Fibroblast of skin of scalp (primary cell): Measurements from ENCODE around the gene MPHOSPH6. TPM values are rescaled to one million over a fixed set of nuclear protein-coding genes. Genes with fewer than 3 reads are reported as not detected.
"Not testable (repeated sequence)": the region's sequence is repeated elsewhere in the genome, so short reads cannot be mapped to it uniquely, and the experiment has no call there.

Experiments used
- DNase-seq: peaks from one replicate; pipeline ENCODE4 v3.0.0-alpha.2; 2013
- polyA plus RNA-seq, 2 experiments: library from polyadenylated mRNA; unstranded; fragments of 120-200 nt; gene quantifications; one replicate each; pipeline ENCODE4 v1.2.1, GENCODE V29; 2013; ENCODE audit not compliant: insufficient read length in 2 of 2

Gene MPHOSPH6, protein sequence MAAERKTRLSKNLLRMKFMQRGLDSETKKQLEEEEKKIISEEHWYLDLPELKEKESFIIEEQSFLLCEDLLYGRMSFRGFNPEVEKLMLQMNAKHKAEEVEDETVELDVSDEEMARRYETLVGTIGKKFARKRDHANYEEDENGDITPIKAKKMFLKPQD
- polyA plus RNA-seq (2013, experiment 1 of 2; ENCODE audit: insufficient read length): 28.6 TPM
- polyA plus RNA-seq (2013, experiment 2 of 2; ENCODE audit: insufficient read length): 30.5 TPM

DNA sequence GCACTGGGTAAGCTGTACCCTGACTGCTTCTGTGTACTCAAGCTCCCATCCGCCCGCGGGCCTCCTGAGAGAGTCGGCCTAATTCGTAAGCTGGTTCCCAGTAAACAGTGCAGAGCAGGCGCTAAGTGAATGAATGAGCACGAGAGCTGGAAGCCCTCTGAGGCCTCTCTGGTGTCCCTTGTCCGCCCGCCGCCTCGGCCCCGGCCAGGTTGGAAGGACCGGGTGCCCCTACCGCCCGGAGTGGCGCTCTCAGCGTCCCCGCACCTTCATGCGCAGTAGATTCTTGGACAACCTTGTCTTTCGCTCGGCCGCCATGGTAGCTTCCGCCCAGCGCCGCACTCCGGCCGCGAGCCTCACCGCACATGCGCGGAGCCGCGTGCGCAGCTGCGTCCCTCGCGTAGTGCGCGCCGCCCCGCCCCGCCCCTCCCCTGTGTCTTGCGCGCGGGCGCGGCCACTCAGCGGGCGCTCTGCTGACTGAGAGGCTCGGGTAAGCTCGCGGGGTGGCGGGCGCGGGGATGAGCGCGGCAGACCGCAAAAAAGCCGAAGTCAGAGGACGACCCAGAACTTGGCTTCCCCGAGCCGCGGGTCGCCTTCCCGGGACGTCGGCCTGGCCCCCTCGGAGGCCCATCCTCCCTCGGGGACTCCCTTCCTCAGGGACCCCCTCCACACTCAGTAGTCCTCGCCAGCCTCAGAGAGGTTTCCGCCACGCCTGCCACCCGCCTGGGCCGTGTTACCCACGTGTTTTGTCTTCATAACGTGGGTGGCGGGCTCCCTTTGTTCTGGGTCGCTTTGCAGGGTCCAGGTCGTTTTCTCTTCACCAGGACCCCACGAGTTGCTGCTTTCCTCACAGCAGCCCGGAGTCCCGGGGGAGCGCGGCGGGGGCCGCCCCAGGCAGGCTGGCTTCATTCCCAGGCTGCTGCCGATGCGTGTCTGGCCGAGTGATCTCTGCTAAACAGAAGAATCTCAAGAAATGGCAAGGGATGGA, at the start of gene MPHOSPH6:
MPHOSPH6 (minus strand) TSS at position 364 of the 985 bp plus-strand sequence; CDS start at position 315, 49 bp downstream.
- DNase-seq: peak; percentile 93

DNA sequence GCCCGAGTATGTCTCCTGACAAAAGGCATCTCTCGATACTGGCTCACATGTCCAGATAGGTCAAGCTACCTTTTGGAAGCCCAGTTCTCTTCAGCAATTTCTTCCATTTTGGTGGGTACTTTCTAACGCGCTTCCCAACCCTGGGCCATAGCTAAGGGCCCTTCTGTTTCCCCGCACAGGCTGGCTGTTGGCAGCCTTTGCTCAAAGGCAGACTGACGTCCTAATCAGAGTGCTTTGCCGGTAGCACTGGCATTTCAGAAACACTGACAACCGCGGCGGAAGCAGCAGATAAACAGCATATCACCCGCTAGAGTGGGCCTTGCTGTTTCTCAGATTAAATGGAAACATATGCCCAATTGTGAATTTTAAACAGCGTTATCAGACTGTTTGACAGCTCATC, 49.3 kb upstream of the MPHOSPH6 start:
- DNase-seq: no peak

DNA sequence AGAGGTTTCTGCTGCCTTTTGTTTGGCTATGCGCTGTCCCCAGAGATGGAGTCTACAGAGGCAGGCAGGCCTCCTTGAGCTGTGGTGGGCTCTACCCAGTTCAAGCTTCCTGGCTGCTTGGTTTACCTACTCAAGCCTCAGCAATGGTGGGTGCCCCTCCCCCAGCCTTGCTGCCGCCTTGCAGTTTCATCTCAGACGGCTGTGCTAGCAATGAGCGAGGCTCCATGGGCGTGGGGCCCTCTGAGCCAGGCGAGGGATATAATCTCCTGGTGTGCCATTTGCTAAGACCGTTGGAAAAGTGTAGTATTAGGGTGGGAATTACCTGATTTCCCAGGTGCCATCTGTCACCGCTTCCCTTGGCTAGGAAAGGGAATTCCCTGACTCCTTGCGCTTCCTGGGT, 39.3 kb upstream of the MPHOSPH6 start:
- not testable (repeated sequence) for DNase-seq

DNA sequence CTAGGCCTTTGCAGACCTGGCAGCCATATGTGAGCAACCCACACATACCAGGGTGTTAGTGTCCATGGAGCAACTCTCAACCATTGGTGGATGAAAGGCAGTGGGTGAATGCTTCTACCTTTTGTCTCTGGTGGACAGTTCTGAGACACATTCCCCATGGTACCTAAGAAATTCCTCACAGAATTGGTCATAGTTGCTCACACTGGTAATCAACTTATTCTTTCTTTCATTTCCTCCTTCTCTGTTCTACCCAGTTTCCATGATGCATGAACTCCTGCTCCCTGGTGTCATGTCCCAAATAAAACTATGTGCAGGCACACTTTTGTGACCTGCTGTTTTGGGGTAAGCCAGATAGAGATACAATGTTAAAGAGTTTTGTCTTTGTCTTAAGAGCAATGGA, 33.2 kb upstream of the MPHOSPH6 start:
- no peak for DNase-seq

DNA sequence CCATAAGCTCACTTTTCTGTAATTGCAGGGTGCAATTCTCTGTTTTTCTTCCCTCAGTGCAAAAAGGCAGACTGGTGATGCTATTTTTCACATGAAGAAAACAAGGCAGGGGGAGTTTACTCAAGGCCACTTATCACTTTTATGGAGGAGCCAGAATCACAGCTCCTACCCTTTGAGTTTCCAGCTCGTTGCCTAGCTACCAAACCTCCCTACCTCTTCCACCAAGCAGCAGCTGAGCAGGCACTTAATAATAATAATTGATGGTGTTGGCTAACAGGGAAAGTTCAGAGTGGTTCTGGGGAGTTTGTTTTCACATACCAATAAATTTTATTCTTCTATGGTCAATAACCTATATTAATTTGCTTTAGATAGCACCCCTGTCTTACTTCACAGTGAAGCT, 31.9 kb upstream of the MPHOSPH6 start:
- no peak for DNase-seq

DNA sequence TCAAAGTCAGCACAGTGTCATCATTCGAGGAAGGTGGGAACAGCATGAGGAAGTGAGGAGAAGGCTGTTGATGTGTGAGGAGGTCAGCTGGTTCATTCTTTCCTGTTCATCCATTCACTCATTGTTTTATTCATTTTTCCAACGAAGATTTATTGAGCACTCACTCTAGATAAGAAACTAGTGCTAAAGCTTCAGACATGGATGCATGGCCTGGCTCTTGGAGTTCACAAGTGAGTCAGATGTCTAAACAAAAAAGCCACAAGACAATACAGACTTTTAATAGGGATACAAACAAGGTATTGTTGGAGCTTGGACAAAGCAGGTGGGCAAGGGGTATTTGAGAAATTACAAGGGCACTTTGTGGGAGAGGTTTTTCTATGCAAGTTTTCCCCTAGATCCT, 31.3 kb upstream of the MPHOSPH6 start:
- DNase-seq: no peak

DNA sequence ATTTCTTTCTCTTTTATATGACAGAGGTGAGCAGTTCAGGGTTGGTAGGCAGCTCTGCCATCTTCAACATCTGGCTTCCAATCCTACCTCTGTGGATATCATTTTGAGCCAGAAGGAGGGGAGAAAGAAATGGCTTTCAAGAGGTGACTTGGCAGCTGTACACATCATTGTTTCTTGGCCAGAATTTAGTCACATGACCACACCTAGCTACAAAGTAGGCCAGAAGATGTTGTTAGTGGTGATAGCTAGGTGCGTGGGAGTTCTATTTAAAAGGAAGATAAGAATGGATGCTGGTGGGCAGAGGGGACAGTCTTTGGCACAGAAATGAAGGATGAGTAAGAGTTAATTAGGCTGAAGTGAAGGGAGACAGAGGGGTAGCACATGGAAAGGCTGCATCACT, 29.2 kb upstream of the MPHOSPH6 start:
- DNase-seq: no peak

DNA sequence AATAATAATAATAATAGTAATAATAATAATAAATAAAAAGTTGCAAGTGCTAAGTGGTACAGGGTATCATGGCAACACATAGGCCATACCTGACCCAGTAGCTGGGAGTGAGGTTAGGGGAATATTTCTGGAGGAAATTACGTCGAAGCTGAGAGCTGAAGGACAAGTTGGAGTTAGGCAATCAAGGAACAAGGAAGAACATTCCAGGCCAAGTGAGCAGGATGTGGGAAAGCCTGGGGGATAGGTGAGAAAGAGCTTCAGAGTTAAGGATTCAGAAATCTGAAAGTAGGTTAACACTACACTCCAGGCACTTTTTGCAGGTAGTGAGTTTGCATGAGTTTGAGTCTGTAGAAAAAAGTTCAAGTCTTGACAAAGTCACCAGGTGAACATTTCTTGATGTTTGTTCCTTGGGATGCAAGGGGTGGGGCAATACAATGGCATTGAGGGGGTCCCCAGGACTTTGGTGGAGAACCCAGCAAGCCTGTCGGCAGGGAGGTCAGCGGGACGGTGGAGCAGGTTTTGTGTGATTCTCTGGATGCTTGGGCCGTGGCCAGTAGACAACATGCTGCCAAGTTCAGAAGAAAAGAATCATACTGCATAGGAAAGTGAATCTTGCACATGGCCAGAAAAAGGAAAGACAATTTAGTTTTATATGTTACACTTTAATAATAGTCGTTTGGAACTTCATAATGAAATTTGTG, 27.7 kb upstream of the MPHOSPH6 start:
- no peak for DNase-seq

DNA sequence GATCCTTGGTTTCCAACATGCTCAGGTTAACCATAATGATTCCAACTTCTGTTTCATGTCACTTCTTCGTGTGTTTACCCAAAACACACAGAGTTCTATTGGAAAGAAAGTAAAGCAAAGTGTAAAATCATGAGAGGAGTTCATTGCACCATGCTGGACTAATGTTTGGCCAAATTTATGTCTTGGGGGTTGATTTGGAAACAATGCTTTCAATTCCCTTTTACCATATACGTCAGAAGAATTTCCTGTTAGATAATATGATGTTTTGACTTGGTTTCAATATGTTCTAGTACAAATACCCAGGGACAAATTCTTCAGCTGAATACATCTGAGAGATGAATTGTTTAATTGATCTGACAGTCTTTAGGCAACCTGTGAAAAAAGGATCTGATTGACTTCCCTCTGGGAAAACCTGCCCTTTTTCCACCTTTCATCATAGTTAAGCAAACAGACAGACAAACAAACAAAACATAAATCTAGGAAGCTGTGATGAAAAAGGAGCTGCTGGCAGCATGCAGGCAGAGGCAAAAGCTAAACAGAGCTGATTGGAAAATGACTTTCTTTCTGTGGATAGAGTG, 26.0 kb upstream of the MPHOSPH6 start:
- DNase-seq: no peak

DNA sequence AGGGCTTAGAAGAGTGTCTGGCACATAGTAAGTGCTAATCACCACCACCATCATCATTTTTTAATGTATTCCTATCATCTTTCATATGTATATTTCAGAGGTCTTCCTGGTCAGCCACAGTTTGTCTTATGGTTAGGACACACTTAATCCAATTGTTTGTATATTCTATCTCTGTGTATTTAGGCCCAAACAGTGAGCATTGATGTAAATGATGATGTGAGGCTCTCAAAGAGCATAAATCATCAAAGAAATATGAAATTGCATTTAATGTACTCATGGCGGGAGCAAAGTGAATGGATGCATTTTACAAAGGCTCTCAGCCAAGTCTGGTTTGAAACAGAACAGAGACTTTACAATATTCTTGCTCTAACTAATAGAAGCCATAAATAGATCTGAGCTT, 24.1 kb upstream of the MPHOSPH6 start:
- no peak for DNase-seq

DNA sequence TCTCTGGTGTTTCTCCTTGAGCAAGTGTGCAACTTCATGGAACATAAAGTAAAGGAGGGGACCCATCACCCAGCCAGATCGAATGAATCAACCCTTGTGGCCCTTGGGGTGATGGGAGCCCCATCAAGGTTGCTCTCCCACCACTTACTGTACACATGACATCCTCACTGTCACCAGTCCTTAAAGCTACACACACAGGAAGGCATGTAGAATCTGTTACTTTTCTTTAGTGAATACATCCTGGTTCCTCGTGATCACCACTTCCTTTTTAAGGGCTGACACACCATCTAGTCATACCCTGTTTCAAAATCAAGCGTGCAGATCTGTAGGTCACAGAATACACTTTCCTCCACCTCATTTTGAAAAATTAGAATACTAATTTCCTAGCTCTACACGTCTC, 22.6 kb upstream of the MPHOSPH6 start:
- DNase-seq: peak; percentile 20

DNA sequence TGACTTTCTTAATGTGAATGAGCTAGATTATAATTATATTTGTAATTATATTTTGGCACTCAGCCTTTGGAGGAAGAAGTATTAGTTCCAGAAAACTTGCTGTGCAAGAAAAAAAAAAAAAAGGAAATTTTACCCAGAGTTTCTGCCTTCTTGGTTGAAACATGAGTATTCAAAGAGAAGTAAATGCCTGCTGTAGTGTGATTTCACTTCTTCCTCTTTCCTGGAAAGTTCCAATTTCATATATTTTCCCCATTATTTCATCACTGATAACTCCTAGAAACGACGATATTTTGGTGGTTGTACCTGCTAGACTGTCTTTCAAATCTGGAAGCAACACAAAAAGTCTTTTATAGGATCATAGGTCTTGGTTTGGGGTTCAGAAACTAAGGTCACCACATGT, 20.4 kb upstream of the MPHOSPH6 start:
- DNase-seq: no peak

DNA sequence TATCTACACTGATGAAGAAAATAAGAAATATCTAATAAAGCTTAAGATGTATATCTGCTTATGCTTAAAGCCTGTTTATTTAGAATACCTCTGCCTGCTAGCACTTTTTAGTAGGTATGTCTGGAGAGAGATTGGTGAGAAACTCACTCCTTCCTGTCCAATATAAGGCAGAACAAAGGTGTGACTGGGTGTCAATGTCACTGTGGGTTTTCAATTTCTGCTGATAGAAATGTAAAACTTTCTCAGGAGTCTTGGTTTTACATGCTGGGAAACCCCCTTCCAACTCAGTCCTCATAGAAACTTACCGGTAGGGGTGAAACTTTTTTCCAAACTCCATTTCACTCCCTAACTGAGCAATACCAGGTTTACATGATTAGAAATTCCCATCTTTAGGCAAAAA, 17.8 kb upstream of the MPHOSPH6 start:
- no peak for DNase-seq

DNA sequence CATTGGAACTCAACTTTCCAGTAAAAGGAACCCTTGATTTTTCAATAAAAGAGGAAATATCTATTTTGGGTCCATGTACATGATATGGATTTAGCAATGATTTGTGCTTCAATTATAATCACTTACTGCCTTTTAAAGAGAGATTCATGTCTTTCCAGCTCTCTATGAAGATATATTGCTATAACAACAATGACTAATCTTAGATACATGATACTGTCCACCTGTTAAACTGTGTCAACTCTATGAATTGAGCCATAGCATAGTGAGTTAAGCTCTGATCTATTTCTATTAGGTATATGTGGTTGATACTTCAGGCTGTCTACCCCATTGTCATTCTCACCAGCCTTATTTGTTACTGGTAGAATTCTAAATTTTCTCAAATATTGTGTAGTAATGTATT, 15.0 kb upstream of the MPHOSPH6 start:
- no peak for DNase-seq

DNA sequence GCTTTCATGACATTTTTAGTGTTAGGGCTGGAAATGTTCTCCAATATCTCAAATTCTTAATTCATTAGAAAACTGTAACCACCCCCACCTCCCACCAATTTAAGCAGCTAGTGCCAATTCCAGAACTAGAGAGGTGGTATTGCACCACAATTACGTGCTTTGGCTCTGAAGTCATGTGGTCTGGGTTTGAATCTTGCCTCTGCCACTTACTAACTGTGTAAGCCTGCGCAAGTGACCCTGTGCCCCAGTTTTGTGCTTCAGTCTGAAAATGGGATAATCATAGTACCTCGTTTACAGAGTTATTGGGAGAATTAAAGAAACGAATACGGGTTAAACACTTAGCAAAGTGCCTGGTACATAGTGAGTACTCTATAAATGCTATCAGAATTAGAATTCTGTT, 14.2 kb upstream of the MPHOSPH6 start:
- no peak for DNase-seq

DNA sequence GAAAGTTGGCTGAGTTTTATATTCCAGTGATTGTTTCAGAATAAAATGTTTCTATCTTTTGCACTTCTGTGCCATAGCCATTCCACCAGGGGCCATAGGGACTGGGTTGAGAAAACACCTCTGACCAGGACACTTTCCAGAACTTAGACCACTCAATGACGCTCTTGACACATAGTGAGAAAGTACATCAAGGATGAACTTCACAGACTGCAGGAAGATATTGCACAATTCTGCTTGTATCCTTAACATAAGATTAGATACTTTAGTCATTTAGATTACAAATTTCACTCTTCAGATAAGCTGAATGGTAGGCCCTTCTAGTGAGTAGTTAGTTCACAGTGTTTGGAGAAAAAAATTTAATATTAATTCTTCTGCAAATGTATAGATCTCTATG, 13.0 kb upstream of the MPHOSPH6 start:
- DNase-seq: no peak

DNA sequence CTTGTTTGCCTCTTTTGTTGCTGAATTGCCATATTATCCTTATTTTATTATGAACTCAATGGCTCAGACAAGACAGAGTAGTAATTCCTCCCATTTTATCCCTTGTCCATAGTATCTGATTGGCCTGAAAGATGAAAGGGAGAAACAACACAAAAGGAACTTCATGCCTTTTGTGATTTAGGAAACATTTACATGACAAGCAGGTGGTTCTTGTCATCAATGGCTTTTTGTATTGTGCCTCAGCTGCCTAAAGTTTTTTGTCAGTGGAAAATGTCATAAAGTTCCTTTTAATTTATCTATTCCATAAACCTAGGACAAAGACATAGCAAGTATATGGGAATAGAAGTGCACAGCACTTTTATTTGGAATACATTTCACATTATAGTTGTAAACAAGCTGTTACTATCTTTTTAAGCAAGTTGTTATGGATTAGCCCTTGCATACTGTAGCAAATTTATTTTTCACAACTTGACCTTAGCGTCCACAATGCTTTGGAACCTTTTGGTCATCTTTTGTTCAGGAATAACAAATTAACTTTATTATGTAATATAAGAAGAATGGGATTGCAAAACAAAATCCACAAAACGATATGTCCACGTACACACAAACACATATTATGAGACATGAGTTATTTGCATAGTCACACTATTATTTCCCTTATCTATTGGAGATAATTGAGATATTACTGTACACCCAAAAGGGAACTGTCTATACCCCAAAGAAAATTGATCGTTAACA, 12.4 kb upstream of the MPHOSPH6 start:
- no peak for DNase-seq

DNA sequence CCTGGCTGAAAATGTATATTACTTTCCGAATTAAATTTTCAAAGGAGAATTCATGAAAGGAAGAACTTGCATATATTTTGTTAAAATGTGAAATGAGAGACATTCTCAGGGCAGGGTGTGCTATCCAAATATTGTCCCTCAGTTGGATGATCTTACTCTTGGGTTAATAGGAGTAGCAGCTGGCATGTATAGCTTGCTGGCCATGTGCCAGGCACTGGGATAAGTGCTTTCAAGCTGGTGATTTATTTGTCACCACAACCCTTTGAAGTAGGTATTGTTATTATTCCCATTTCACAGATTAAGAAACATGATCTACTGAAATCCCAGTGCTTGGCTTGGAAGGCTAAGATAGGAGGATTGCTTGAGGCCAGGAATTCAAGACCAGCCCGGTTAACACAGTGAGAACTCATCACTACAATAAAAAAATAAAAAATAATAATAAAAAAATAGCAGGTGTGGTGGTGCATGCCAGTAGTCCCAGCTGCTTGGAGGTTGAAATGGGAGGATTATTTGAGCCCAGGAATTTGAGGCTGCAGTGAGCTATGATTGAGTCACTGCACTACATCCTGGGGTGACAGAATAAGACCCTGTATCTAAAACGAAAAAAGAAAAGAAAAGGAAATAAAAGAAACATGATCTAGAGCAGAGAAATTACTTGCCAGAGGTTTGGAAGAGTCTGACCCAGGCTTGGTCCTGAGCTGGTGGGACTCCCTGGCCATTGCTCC, 11.6 kb upstream of the MPHOSPH6 start:
- no peak for DNase-seq

DNA sequence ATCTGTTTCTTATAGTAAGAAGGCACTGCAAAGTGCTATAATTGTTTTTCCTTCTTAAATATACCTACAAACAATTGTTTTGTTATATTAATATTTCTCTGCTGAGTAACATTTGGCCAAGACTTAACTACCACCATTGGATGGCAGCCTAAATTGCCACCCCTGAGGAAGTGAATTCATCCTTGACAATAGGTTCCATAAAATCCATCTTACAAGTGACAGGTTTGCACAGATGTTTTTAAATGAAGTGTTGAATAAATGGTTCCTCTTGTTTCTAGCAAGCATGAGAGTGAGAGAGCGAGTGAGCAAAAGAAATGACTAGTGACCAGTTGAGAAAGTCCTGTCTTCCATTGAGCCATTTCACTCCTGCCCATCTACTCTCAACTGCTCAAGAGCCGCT, 8.3 kb upstream of the MPHOSPH6 start:
- DNase-seq: no peak

DNA sequence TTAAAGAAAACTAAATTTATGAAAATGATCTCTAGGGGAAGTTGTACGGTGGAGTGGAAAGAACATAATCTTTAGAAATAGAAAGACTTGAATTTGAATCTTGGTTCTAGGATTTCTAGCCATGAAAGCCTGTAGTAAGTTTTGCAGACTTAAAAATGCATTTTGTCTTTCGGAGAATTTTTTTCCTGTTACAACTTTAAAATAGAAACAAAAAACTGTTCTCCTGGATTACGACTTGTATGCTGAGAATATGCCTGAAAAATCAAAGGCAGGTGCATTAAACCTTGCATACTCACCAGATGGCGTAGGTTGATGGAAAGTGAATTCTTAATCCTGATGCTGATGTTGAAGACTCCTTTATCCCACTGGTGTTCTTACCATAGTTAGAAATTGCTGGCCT, 7.5 kb upstream of the MPHOSPH6 start:
- no peak for DNase-seq

DNA sequence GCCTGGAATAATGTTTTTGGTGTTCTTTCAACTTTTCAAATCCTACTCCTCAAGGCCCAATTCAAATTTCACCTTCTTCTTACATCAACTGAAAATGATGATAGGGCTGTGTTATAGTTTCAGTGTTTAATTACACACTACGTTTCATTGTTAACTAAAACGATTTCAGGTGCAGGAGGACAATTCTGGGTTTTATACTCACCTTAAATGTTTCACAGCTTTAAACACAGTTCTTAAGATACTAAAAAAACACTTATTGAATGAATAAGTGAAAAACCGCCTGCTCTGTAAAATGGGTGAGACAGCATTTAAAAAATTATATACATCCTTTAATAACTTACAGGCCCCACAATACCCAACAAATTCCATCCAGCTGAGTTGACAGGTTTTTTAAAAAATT, 6.2 kb upstream of the MPHOSPH6 start:
- DNase-seq: no peak

DNA sequence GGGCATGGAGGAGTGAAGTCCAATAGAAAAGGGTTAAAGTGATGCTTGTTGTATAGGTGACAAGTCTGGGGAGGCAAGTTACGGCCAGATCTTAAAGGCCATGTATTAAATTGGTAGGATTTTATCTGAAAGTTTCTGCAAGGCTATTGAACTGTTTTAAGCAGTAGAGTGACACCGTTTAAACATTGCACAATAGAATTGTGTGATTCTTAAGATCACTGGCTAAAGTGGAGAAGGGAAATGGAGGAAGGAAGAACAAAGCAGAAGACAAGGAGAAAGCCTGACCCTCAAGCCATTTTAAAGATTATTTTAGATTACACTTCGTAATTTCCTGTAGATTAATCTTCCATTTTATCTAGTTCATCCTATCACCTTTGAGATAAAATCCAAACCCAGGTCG, 5.6 kb upstream of the MPHOSPH6 start:
- DNase-seq: no peak
